HTERT RPE-1 (cell line): Measurements from ENCODE around the gene CDC42SE2.

Experiments used
- in situ Hi-C: fragments of 300-500 bp; cut with MboI; formaldehyde crosslinking; loops from 4 replicates; pipeline ENCODE4 v1.14.3; 2020; ENCODE audit warnings: low sequenced_read_pairs

CDC42SE2 gene

DNA sequence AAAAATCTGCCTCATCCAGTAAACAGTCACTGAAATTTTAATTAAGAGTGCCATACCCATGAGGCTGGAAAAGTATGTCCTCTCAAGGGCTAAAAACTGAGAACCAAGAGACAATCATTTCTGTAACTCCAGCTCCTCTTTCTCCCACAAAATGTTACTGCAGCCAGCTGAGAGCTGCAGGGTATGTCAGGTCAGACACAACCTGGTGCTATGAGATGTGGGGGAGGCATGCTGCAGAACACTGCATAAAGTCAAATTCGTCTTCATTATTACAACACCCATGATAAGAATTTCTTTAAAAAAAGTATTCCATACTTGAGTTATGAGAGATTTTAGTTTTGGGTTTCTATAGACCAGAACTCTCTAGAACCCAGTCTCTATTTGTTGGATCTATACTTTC is 162.2 kb downstream of the CDC42SE2 start:
- in situ Hi-C loops, result no loop called here

DNA sequence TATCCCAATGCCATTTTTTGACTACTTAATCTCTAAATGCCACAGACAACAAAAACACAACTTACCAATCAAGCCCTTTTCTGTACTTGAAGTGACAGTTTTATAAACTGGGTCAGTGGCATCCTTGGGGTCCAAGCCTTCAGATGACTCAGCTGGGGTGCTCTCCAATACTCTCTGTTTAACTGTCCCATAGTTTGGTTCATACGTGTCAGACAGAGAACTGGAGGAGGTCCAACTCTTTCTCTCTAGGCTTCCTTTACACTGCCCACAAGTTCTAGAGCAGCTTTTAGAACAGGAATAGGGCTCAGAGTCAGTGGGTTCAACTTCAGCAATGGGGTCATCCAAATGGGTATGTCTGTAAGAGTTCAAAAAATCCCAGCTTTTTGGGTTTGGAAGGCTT is 166.9 kb downstream of the CDC42SE2 start:
- in situ Hi-C loops, result no loop called here

DNA sequence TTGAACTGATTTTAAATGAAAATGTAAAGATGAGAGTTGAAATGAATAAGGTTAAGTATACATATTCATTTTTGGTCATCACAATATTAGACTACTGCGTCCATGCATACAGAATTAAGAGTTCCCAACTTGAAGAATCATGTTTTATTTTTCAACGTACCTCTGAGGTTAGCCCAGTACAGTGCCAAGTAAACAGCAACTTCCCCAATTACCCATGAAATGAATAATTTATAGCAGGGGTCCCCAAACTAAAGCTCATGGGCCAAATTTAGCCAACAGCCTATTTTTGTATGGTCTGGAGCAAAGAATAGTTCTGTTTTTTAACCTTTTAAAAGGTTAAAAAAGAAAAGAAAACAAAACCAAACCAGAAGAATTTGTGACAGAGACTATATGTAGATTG is 167.9 kb downstream of the CDC42SE2 start:
- in situ Hi-C loops, result no loop called here

DNA sequence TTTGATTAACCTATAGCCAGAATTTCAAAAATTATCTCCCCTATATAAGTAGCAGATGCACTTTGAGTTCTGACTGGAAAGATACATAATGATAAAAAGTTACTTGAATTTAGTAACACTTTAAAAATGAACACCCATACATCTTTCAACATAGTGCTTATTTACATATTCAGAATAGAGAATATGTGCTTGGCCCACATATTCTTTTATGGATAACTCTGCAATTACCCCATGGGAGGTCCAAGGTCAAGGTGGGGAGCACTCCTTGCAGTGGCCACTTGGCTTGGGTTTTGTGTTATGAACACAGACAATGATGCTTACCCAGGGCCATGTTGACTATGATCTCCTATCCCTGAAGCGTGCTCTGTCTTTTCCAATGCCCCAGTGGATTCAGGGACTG is 169.3 kb downstream of the CDC42SE2 start:
- in situ Hi-C loops, result no loop called here

DNA sequence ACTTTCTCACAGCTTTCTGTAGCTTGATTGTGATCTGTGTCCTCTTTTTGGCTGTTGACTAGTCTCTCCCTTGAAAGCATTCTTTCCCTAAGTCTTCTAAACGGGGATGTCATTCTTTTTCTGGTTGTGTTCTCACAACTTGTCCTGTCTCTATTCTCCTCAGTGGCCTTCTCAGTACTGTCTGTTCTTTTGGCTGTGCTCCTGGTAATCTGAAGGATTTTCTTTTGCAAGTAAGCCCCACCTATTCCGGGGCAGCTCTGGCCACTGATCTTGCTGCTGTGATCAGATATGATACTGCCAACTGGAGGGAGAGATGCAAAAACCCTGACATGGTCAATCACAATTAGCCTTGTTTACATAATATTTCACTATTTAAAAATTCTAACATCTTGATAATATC is 172.2 kb downstream of the CDC42SE2 start:
- in situ Hi-C loops, result no loop called here

DNA sequence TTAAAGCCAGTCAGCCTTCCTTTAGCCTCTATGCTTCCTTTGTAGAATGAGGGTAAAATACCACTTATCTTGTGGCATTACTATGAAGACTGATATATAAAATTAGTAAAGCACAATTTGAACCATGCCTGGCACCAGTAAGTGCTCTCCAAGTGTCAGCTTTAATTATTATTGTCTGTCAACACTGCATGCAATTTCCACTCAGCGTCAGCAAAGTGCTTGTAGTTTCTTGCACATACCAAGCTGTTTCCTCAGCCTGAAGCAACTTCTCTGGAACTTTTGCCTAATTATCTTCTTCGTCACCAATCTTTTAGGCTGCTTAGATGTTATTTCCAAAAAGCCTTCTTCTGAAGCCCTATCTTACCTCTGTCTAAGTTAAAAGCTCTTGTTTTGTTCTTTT is 177.3 kb downstream of the CDC42SE2 start:
- in situ Hi-C loops, result no loop called here
